ENCODE data around the gene CDH1.
A peak's percentile ranks its signal among the peaks of the same experiment; 100 is the strongest.
"Not testable (repeated sequence)": the region's sequence is repeated elsewhere in the genome, so short reads cannot be mapped to it uniquely, and the experiment has no call there.

The CDH1 gene

GRCh38 chr16:68737046-68737729 lies at the start of gene CDH1:
Gene CDH1, plus strand, starts transcription at chr16:68737292. Its CDS starts 124 bp downstream, at chr16:68737416.
- DNase-seq, result no peak

- DNase-seq, result no peak
Observed at GRCh38 chr16:68689921-68690320, 47.2 kb upstream of the CDH1 start.

DNA sequence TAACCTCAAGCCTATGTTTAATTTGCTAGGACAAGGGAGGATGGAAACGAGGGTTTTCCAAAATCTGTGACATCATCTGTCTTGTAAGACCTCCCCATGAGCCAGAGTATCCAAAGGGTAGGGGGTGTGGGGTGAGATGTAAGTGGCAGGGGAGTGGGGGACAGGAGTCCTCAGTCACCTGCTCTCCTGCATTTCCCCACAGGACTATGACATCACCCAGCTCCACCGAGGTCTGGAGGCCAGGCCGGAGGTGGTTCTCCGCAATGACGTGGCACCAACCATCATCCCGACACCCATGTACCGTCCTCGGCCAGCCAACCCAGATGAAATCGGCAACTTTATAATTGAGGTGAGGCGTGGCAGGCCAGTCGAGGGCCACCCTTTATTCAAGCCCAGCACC lies 41.5 kb upstream of the CDH1 start:
- DNase-seq, result no peak

DNA sequence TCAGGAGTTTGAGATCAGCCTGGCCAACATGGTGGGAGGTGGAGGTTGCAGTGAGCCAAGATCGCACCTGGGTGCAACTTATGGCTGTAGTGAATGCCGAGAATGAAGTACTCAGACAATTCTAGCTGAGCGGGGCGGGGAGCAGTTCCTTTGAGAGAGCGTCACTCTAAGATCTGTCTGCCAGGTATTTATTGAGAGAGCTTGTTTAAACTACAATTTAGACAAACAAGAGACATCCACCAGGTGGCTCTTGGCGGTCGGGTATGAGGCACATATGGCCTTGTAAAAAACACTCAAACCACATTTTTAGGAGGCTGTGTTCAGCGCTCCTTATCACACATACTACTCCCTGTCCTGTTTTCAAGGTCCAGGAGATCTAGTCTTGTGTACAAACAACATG lies 40.6 kb upstream of the CDH1 start:
- no peak for DNase-seq

- no peak for DNase-seq
Observed at GRCh38 chr16:68698091-68698490, 39.0 kb upstream of the CDH1 start.

- no peak for DNase-seq
Observed at GRCh38 chr16:68700120-68700519, 37.0 kb upstream of the CDH1 start.

DNA sequence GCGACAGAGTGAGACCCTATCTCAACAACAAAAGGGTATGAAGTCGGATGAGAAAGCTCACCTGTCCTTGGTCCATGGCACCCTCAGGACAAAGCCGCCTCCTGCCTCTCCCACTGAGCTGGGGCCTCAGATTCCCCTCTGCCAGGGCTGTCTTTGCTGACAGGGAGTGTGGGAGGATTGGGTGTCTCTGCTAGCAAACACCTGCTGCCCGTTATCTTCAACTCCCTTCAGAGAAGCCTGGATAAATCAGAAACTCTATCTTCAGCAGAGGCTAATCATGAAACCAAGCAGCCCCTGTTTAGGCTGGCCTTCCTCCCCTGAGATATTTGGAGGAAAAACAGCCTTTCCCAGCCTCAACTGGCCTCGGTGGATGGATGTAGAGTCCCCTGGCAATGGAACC lies 36.3 kb upstream of the CDH1 start:
- no peak for DNase-seq

- peak; percentile 35 for DNase-seq
Observed at GRCh38 chr16:68704232-68704867, 32.7 kb upstream of the CDH1 start.

GRCh38 chr16:68707340-68708152 lies 29.5 kb upstream of the CDH1 start:
- no peak for DNase-seq

GRCh38 chr16:68710211-68710610 lies 26.9 kb upstream of the CDH1 start:
- DNase-seq, result no peak

DNA sequence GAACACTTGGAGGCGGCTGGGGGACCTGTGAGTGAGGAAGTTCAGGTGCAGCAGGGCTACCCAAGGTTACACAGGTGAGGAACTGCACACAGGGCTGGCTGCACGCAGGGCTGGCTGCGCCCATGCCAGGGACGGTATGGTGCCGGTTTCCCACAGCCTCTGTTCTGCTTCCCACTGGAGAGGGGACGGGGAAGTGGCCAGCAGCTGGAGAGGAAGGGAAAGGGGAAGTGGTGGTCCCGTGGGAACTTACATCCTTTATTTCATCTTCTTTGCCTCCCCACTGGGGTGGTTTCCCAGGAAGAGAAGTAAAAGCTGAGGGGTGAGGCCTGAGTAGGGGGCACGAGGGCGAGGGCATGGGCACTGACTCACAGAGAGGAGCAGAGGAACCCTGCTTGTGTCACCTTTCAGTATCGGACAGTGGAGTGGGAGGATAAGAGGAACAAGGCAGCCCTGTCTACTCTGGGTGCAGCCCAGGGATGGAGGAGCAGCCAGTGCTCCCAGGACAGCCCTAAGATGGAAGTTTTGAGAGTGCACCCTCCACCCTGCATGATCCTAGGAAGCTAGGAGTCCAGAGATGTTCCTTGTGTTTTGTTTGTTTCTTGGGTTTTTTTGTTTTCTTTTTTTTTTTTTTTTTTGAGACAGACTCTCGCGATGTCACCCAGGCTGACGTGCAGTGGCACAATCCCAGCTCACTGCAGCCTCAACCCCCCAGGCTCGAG lies 25.5 kb upstream of the CDH1 start:
- no peak for DNase-seq

DNA sequence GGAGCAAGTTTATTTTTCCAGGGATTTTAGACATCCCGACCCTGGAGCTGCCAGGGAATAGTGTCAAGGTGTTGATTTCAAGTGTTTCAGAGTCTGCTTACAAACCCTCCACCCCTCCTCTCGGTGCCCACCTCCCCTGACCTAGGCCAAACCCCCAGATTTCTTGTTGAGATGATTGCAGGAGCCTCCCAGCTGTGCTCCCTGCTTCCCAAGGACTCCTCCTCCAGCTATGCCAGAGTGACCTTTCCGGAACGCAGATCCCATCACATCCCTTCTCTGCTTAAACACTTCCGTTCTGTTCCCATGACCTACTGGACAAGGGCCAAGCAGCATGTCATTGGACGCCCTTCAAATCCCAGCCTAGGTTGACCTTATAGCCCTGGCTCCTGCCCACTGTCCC lies 23.7 kb upstream of the CDH1 start:
- no peak for DNase-seq

GRCh38 chr16:68715471-68715870 lies 21.6 kb upstream of the CDH1 start:
- DNase-seq, result no peak

- DNase-seq, result not testable (repeated sequence)
Observed at GRCh38 chr16:68716516-68716915, 20.6 kb upstream of the CDH1 start.

DNA sequence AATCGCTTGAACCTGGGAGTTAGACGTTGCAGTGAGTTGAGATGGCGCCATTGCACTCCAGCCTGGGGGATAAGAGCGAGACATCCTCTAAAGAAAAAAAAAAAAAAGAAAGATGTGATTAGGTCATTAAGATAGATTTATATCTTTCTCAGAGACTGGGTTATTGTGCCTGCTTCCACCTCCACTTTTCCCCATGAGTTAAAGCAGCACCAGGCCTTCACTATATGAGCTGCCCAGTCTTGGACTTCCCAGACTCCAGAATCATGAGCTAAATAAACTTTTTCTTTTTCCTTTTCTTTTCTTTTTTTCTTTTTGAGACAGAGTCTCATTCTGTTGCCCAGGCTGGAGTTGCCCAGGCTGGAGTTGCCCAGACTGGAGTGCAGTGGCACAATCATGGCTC lies 19.4 kb upstream of the CDH1 start:
- DNase-seq, result no peak

DNA sequence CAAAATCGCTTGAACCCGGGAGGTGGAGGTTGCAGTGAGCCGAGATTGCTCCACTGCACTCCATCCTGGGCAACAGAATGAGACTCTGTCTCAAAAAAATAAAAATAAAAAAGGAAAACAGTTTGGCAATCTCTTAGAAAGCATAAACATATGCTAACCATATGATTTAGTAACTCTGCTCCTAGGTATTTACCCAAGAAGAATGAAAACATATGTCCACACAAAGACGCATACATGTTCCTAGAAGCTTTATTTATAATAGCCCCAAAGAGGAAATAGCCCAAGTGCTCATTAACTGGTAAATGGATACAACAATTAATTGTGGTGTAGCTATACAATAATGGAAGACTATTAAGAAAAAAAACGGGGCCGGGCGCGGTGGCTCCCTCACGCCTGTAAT lies 18.5 kb upstream of the CDH1 start:
- no peak for DNase-seq

- no peak for DNase-seq
Observed at GRCh38 chr16:68719993-68720489, 17.1 kb upstream of the CDH1 start.

- no peak for DNase-seq
Observed at GRCh38 chr16:68722119-68723024, 14.7 kb upstream of the CDH1 start.

GRCh38 chr16:68724797-68725196 lies 12.3 kb upstream of the CDH1 start:
- DNase-seq, result no peak

- no peak for DNase-seq
Observed at GRCh38 chr16:68728523-68728922, 8.6 kb upstream of the CDH1 start.

GRCh38 chr16:68731637-68732036 lies 5.5 kb upstream of the CDH1 start:
- DNase-seq, result no peak
